MM.1S (cell line): ENCODE measurements around the gene AKAP8L.

ENCODE experiments used
- EZH2 ChIP-seq: fragments of 300-600 bp; sonication (generic); optimal IDR thresholded peaks from 2 replicates; pipeline ENCODE3; 2017; ENCODE audit warnings: low read depth, mild to moderate bottlenecking, antibody characterized with exemption, low read length, mixed read lengths
- EZH2phosphoT487 ChIP-seq: fragments of 300-600 bp; sonication (generic); IDR thresholded peaks from 2 replicates; pipeline ENCODE4 v1.6.1; 2018; ENCODE audit warnings: antibody characterized with exemption, low read length
- TF ChIP-seq, protein P1 (sequence below): fragments of 300-600 bp; sonication (generic); IDR thresholded peaks from 2 replicates; pipeline ENCODE4 v1.5.1; 2016; ENCODE audit warnings: antibody characterized with exemption, low read length, mixed read lengths

DNA sequence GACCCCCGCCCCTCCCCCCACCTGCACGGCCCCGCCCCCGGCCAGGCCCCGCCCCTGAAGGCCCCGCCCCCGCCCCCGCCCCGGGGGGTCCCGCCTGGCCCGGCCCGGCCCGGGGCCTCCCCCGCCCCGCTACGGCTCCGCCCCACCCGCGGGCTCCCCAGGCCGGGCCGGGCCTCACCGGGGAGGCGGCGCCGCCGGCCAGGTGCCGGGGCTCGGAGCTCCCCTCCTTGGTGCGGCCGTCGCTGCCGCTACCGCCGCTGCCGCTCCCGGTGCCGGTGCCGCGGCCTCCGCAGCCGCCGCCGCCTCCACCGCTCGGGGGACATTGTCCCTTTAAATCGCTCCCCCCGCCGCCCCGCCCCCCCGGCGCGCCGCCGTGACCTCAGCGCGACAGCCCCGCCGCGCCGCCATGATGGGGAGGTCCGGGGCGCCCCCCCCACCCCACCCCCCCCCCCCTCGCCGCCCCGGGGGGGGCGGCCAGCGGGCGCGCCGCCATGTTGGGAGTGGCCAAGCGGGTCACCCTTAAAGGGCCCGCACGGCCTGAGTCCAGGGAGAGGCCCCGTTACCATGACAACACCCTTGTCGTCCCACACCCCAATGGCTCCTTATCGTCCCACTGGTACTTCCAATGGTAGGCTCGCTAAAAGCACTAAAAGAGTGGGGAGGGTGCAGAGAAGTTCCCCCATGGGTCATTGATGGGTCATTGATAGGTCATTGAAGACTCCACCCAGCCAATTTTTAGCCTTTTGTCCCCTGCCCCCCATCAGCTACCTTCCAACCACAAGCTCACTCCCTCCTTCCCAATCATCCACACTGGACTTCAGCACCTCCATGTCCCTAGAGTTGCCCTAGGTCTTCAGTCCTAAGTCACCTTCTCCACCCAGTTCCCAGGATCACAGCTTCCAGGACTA is 31.1 kb upstream of the AKAP8L start, which contains the start of gene WIZ:
- TF ChIP-seq, protein P1, sequence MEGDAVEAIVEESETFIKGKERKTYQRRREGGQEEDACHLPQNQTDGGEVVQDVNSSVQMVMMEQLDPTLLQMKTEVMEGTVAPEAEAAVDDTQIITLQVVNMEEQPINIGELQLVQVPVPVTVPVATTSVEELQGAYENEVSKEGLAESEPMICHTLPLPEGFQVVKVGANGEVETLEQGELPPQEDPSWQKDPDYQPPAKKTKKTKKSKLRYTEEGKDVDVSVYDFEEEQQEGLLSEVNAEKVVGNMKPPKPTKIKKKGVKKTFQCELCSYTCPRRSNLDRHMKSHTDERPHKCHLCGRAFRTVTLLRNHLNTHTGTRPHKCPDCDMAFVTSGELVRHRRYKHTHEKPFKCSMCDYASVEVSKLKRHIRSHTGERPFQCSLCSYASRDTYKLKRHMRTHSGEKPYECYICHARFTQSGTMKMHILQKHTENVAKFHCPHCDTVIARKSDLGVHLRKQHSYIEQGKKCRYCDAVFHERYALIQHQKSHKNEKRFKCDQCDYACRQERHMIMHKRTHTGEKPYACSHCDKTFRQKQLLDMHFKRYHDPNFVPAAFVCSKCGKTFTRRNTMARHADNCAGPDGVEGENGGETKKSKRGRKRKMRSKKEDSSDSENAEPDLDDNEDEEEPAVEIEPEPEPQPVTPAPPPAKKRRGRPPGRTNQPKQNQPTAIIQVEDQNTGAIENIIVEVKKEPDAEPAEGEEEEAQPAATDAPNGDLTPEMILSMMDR, result no peak
- TF ChIP-seq EZH2 (no peak), EZH2phosphoT487 (no peak)
